ENCODE results near the gene IPO13. TPM values are rescaled to one million over a fixed set of nuclear protein-coding genes. Genes with fewer than 3 reads are reported as not detected.

IPO13 gene
- total RNA-seq, 1 donor from 2014 or later, result 24.8 TPM

GRCh38 chr1:43952731-43953346 lies 6.1 kb downstream of the IPO13 start:
- TF ChIP-seq, protein P1, sequence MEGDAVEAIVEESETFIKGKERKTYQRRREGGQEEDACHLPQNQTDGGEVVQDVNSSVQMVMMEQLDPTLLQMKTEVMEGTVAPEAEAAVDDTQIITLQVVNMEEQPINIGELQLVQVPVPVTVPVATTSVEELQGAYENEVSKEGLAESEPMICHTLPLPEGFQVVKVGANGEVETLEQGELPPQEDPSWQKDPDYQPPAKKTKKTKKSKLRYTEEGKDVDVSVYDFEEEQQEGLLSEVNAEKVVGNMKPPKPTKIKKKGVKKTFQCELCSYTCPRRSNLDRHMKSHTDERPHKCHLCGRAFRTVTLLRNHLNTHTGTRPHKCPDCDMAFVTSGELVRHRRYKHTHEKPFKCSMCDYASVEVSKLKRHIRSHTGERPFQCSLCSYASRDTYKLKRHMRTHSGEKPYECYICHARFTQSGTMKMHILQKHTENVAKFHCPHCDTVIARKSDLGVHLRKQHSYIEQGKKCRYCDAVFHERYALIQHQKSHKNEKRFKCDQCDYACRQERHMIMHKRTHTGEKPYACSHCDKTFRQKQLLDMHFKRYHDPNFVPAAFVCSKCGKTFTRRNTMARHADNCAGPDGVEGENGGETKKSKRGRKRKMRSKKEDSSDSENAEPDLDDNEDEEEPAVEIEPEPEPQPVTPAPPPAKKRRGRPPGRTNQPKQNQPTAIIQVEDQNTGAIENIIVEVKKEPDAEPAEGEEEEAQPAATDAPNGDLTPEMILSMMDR (IDR thresholded peaks at IDR 0.05), result no peak
- DNase-seq (no peak), ATAC-seq (ENCODE audit: low read depth) (no peak)
- no peak overlapping the region for H3K4me3 Mint-ChIP-seq
- H3K36me3 Mint-ChIP-seq (ENCODE audit: low read depth), result peaks cover 21% of the 10 kb centered on the region
- ChIA-PET CTCF (interaction anchor here (1.2 kb wide), 1 partner anchor 84 kb away, joined by 3 read pairs; no protein-coding TSS in a partner anchor), POLR2A (no interaction called here)
- peaks cover 17% of the 10 kb centered on the region for H3K4me1 Mint-ChIP-seq
- intact Hi-C loops (cut with micrococcal nuclease), result no loop called here
- H3K9me3 Mint-ChIP-seq, result no peaks in the 10 kb centered on the region
- H3K27ac Mint-ChIP-seq, result no peak overlapping the region
- no peaks in the 10 kb centered on the region for H3K27me3 Mint-ChIP-seq

- H3K27ac Mint-ChIP-seq, result no peak overlapping the region
- H3K27me3 Mint-ChIP-seq, result no peaks in the 10 kb centered on the region
- ChIA-PET POLR2A (interaction anchor here (0.6 kb wide), 1 partner anchor 45 kb away, joined by 3 read pairs; no protein-coding TSS in a partner anchor), CTCF (interaction anchor here (1.2 kb wide), 1 partner anchor 83 kb away, joined by 3 read pairs; no protein-coding TSS in a partner anchor)
- H3K9me3 Mint-ChIP-seq, result no peaks in the 10 kb centered on the region
- DNase-seq (no peak), ATAC-seq (ENCODE audit: low read depth) (no peak)
- intact Hi-C loops (cut with micrococcal nuclease), result no loop called here
- no peak overlapping the region for H3K4me3 Mint-ChIP-seq
- TF ChIP-seq, protein P1 (IDR thresholded peaks at IDR 0.05), result no peak
- peaks cover 26% of the 10 kb centered on the region for H3K36me3 Mint-ChIP-seq (ENCODE audit: low read depth)
- H3K4me1 Mint-ChIP-seq, result peaks cover 12% of the 10 kb centered on the region
Measured at GRCh38 chr1:43953361-43953760, 6.6 kb downstream of the IPO13 start.

GRCh38 chr1:43954036-43954435 lies 7.3 kb downstream of the IPO13 start:
- H3K4me3 Mint-ChIP-seq, result no peak overlapping the region
- peaks cover 9% of the 10 kb centered on the region for H3K4me1 Mint-ChIP-seq
- no peak for ATAC-seq (ENCODE audit: low read depth)
- DNase-seq, result no peak
- TF ChIP-seq, protein P1 (IDR thresholded peaks at IDR 0.05), result no peak
- CTCF ChIA-PET, result interaction anchor here (1.2 kb wide), 1 partner anchor 83 kb away, joined by 3 read pairs; no protein-coding TSS in a partner anchor
- POLR2A ChIA-PET, result interaction anchor here (1.2 kb wide), 1 partner anchor 7 kb away, joined by 4 read pairs; the partner anchor contains the start of gene IPO13
- peaks cover 33% of the 10 kb centered on the region for H3K36me3 Mint-ChIP-seq (ENCODE audit: low read depth)
- H3K9me3 Mint-ChIP-seq, result no peaks in the 10 kb centered on the region
- no peak overlapping the region for H3K27ac Mint-ChIP-seq
- no peaks in the 10 kb centered on the region for H3K27me3 Mint-ChIP-seq
- intact Hi-C loops (cut with micrococcal nuclease), result no loop called here

- ChIA-PET POLR2A (no interaction called here), CTCF (no interaction called here)
- Mint-ChIP-seq H3K9me3 (no peaks in the 10 kb centered on the region), H3K36me3 (ENCODE audit: low read depth) (peaks cover 32% of the 10 kb centered on the region), H3K27ac (no peak overlapping the region), H3K4me1 (peaks cover 5% of the 10 kb centered on the region), H3K27me3 (no peaks in the 10 kb centered on the region), H3K4me3 (no peak overlapping the region)
- TF ChIP-seq, protein P1 (IDR thresholded peaks at IDR 0.05), result no peak
- DNase-seq (no peak), ATAC-seq (ENCODE audit: low read depth) (no peak)
- intact Hi-C loops (cut with micrococcal nuclease), result no loop called here
Measured at GRCh38 chr1:43956234-43956633, 9.5 kb downstream of the IPO13 start.

DNA sequence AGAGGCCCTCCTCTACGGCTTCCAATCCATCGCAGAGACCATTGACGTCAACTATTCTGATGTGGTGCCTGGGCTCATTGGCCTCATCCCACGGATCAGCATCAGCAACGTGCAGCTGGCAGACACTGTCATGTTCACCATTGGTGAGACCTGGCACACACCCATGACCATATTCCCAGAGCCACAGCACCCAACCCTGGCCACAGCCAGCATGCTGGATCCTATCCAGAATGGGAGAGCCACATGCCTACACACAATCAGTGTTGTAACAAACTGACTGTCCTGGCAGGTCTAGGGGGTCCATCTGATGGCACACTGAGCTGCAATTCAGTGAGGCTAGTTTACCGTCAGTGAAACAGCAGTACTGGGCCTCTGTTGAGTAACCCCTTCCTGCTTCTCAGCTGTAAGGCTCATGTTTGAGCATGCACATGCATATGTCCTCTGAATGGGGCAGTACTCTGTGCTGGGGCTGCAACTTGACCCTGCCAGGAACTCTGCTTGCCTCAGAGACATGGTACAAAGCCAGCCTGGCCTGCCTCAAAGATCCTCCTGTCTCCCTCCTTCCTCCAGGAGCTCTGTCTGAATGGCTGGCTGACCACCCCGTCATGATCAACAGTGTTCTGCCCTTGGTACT lies 10.8 kb downstream of the IPO13 start:
- no peak for DNase-seq
- ChIA-PET CTCF (no interaction called here), POLR2A (no interaction called here)
- no peak overlapping the region for H3K4me3 Mint-ChIP-seq
- no peak overlapping the region for H3K27ac Mint-ChIP-seq
- TF ChIP-seq, protein P1 (IDR thresholded peaks at IDR 0.05), result no peak
- no peak for ATAC-seq (ENCODE audit: low read depth)
- no peaks in the 10 kb centered on the region for H3K27me3 Mint-ChIP-seq
- no peaks in the 10 kb centered on the region for H3K9me3 Mint-ChIP-seq
- no peaks in the 10 kb centered on the region for H3K4me1 Mint-ChIP-seq
- peaks cover 38% of the 10 kb centered on the region for H3K36me3 Mint-ChIP-seq (ENCODE audit: low read depth)
- intact Hi-C loops (cut with micrococcal nuclease), result no loop called here
